Tibial artery (tissue), 4 donors: ENCODE data around the gene FAM76A.
"Not testable (repeated sequence)": the region's sequence is repeated elsewhere in the genome, so short reads cannot be mapped to it uniquely, and the experiment has no call there.

Source experiments
- DNase-seq, 2 donors: peaks; one replicate each; pipeline ENCODE4 v3.0.0-alpha.2; 2019
- H3K27ac ChIP-seq, 2 donors: fragments of 200-600 bp; sonication (generic) in 1 of 2; 1 replicate in 1 of 2; 2 replicates in 1 of 2; pipeline ENCODE4 v1.5.1; 2018 to 2019; ENCODE audit warnings: mild to moderate bottlenecking in 1 of 2
- H3K27me3 ChIP-seq, 2 donors: fragments of 200-600 bp; sonication (generic) in 1 of 2; one replicate each; pipeline versions ENCODE4 v1.5.1 to v1.6.0; 2016 to 2019
- H3K36me3 ChIP-seq, 3 donors: fragments of 200-600 bp; sonication (generic) in 2 of 3; one replicate each; pipeline ENCODE4 v1.5.1; 2016 to 2019; ENCODE audit warnings: mild to moderate bottlenecking in 2 of 3
- H3K4me1 ChIP-seq, 4 donors: fragments of 200-600 bp; sonication (generic) in 2 of 4; 1 replicate in 3 of 4; 2 replicates in 1 of 4; pipeline ENCODE4 v1.5.1; 2016 to 2019
- H3K4me3 ChIP-seq, 2 donors: fragments of 200-600 bp; sonication (generic) in 1 of 2; 1 replicate in 1 of 2; 2 replicates in 1 of 2; pipeline ENCODE4 v1.5.1; 2018 to 2019; ENCODE audit warnings: mild to moderate bottlenecking in 2 of 2
- H3K9me3 ChIP-seq, 3 donors: fragments of 200-600 bp; sonication (generic) in 1 of 3; one replicate each; pipeline ENCODE4 v1.5.1; 2016 to 2019
- intact Hi-C: fragments of 100-400 bp; cut with DNase I; formaldehyde crosslinking; loops from one replicate; pipeline ENCODE4 v1.15.0; 2023; ENCODE audit warnings: low total_unique reads
- TF ChIP-seq, protein P1 (sequence below), 2 experiments: fragments of 200-600 bp in 1 of 2; fragments of 450-650 bp in 1 of 2; IDR thresholded peaks; one replicate each; pipeline ENCODE4 v1.5.1; 2017 to 2019; ENCODE audit warnings: antibody characterized with exemption in 2 of 2, mild to moderate bottlenecking in 1 of 2, moderate library complexity in 1 of 2

The FAM76A gene

DNA sequence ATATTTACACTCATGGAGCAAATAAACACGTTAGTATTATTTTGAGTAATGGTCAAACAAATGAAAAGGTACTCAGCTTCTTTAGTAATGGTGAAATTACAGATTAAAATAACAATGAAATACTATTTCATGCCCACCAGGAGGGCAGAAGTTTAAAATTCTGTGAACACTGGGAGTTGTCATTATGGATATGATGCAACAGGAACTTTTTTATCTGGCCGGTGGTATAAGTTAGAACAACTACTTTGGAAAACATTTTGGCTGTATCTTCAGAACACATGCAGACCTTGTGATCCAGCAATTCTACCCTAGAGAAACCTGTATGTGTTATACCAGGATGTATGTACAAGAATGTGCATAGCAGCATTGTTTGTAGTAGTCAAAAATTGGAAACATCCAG, 81.6 kb downstream of the FAM76A start:
- Histone ChIP-seq H3K4me1 (no peaks in the 10 kb centered on the region), H3K4me3 (no peak overlapping the region), H3K9me3 (no peaks in the 10 kb centered on the region), H3K27me3 (no peaks in the 10 kb centered on the region), H3K27ac (no peak overlapping the region), H3K36me3 (peaks cover 41 to 59% (median 58%) of the 10 kb centered on the region in 3 donors)
- no peak for DNase-seq
- intact Hi-C loops: no loop called here
- TF ChIP-seq, protein P1, sequence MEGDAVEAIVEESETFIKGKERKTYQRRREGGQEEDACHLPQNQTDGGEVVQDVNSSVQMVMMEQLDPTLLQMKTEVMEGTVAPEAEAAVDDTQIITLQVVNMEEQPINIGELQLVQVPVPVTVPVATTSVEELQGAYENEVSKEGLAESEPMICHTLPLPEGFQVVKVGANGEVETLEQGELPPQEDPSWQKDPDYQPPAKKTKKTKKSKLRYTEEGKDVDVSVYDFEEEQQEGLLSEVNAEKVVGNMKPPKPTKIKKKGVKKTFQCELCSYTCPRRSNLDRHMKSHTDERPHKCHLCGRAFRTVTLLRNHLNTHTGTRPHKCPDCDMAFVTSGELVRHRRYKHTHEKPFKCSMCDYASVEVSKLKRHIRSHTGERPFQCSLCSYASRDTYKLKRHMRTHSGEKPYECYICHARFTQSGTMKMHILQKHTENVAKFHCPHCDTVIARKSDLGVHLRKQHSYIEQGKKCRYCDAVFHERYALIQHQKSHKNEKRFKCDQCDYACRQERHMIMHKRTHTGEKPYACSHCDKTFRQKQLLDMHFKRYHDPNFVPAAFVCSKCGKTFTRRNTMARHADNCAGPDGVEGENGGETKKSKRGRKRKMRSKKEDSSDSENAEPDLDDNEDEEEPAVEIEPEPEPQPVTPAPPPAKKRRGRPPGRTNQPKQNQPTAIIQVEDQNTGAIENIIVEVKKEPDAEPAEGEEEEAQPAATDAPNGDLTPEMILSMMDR (IDR thresholded peaks at IDR 0.05): no peak

DNA sequence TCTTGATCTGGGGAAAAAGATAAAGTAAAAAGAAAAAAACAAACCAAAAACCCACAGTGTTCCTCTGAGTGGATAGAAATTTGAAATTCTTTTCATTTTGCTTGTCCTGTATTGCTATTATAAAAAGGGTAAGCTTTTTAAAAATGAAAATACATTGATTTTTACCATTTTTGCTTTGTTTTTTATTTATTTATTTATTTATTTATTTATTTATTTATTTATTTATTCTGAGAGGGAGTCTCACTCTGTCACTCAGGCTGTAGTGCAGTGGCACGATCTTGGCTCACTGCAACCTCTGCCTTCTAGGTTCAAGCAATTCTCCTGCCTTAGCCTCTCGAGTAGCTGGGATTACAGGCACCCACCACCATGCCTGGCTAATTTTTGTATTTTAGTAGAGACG, 82.4 kb downstream of the FAM76A start:
- H3K4me3 ChIP-seq, DNase-seq, H3K27me3 ChIP-seq, H3K27ac ChIP-seq, intact Hi-C loops, H3K4me1 ChIP-seq, H3K9me3 ChIP-seq: not testable (repeated sequence)
- peaks cover 44 to 61% (median 59%) of the 10 kb centered on the region in 3 donors for H3K36me3 ChIP-seq

DNA sequence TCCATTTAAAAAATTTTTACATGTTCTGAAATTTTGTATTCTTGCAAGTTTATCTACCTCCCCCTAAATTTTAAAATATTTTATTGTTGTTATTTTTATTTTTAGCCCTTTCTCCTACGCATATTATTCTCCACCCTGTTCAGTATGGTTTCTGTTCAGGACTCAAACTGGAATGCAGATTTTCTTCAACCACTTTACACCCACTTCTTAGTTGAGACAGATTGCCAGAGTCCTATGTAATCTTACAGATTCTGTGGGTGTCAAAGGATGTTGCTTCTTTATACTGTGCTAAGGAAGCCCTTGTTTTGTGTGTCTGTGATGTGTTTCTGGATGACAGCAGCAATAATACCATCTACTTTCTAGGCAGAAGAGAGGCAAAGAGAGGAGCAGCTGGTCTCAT, 84.1 kb downstream of the FAM76A start:
- no peak overlapping the region for H3K27ac ChIP-seq
- peaks cover 50 to 59% (median 58%) of the 10 kb centered on the region in 3 donors for H3K36me3 ChIP-seq
- DNase-seq: no peak
- H3K4me3 ChIP-seq: no peak overlapping the region
- no peaks in the 10 kb centered on the region for H3K4me1 ChIP-seq
- intact Hi-C loops: no loop called here
- H3K27me3 ChIP-seq: no peaks in the 10 kb centered on the region
- TF ChIP-seq, protein P1 (IDR thresholded peaks at IDR 0.05): no peak
- no peaks in the 10 kb centered on the region for H3K9me3 ChIP-seq

DNA sequence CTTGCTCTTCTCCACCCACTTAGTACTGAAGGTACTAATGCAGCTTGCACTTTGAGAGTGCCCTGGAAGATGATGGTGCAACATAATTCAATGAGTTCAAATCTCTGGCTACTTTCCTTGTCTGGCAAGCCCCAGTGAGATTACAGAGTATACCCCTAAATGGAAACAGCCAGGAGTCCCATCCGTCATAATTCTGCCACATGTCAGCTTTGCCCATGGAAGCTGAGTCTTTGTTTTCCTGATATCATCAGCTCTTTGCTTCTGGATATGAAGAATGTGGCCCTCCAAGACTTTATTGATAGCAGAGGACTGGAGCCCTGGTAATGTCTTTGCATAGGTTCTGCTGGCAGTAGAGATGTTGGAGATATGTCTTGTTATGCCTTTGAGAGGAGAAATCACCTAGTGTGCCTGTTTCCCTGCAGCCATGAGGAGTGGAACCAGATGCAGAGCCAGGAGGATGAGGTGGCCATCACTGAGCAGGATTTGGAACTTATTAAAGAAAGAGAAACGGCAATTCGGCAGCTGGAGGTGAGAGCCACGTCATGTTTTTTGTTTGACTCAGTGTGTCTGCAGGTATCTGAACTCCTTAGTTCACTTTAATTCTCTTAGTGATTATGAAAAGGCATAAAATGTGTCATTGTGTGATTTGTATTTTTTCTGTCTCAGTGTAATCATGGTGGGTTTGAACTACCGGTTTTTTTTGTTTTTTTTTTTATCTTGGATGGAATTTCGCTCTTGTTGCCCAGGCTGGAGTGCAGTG, 86.2 kb downstream of the FAM76A start:
- no peak overlapping the region for H3K4me3 ChIP-seq
- H3K27me3 ChIP-seq: no peaks in the 10 kb centered on the region
- no peaks in the 10 kb centered on the region for H3K9me3 ChIP-seq
- DNase-seq: no peak
- H3K4me1 ChIP-seq: peaks cover 0 to 8% (median 3%) of the 10 kb centered on the region in 4 donors
- TF ChIP-seq, protein P1 (IDR thresholded peaks at IDR 0.05): no peak
- intact Hi-C loops: no loop called here
- peaks cover 32 to 55% (median 50%) of the 10 kb centered on the region in 3 donors for H3K36me3 ChIP-seq
- no peak overlapping the region for H3K27ac ChIP-seq
